Heart right ventricle (tissue), 16 donors: ENCODE data around the gene SMNDC1. TPM values are rescaled to one million over a fixed set of nuclear protein-coding genes. Genes with fewer than 3 reads are reported as not detected.

ENCODE experiments used
- ATAC-seq, 8 donors: fragments of 200-7000 bp; cut with Tn5 transposase; one replicate each; pipeline ENCODE4 v1.9.1; 2020; ENCODE audit warnings: mild to moderate bottlenecking in 8 of 8, moderate library complexity in 8 of 8, moderate number of reproducible peaks in 1 of 8
- DNase-seq, 2 donors: peaks; one replicate each; pipeline ENCODE4 v3.0.0-alpha.2; 2020
- H3K27ac ChIP-seq, 10 donors: fragments of 200-600 bp; sonication (generic) in 2 of 10; one replicate each; pipeline versions ENCODE4 v1.5.0 to v1.8.0; 2020 to 2022; ENCODE audit warnings: mild to moderate bottlenecking in 3 of 10
- H3K27me3 ChIP-seq, 7 donors: fragments of 200-600 bp; one replicate each; pipeline ENCODE4 v1.8.0; 2021 to 2022; ENCODE audit warnings: mild to moderate bottlenecking in 2 of 7
- H3K36me3 ChIP-seq, 9 donors: fragments of 200-600 bp; sonication (generic) in 1 of 9; one replicate each; pipeline versions ENCODE4 v1.5.0 to v1.8.0; 2020 to 2022; ENCODE audit warnings: mild to moderate bottlenecking in 2 of 9
- H3K4me1 ChIP-seq, 9 donors: fragments of 200-600 bp; sonication (generic) in 1 of 9; one replicate each; pipeline versions ENCODE4 v1.5.0 to v1.8.0; 2020 to 2022; ENCODE audit warnings: mild to moderate bottlenecking in 4 of 9
- H3K4me3 ChIP-seq, 10 donors: fragments of 200-600 bp; sonication (generic) in 2 of 10; one replicate each; pipeline versions ENCODE4 v1.5.0 to v1.8.0; 2020 to 2022; ENCODE audit warnings: mild to moderate bottlenecking in 7 of 10, moderate library complexity in 2 of 10
- H3K9me3 ChIP-seq, 11 donors: fragments of 200-600 bp in 10 of 11; sonication (generic) in 2 of 11; one replicate each; pipeline versions ENCODE4 v1.5.0 to v1.8.0; 2013 to 2022; ENCODE audit warnings: mild to moderate bottlenecking in 2 of 11, control low read depth in 1 of 11, moderate library complexity in 1 of 11
- WGBS, 2 donors: extraction: QIAGEN DNeasy Blood & Tissue Kit; methylation state at CpG; one replicate each; pipeline ENCODE4 v1.1.7; 2013; ENCODE audit warnings: inconsistent platforms in 1 of 2; 5-methylcytosine and 5-hydroxymethylcytosine counted together
- intact Hi-C, 10 donors: fragments of 100-400 bp; cut with DNase I; formaldehyde crosslinking; loops; one replicate each; pipeline versions ENCODE4 v1.11.1 to v1.14.2; 2022
- polyA plus RNA-seq, 2 donors: library from polyadenylated mRNA; stranded (reverse); fragments of 200-250 nt; gene quantifications; one replicate each; pipeline ENCODE4 v1.2.3, GENCODE V29; 2013
- total RNA-seq, 10 donors: library from RNA; stranded (reverse); fragmentation: NEBNext Ultra II Directional in 3 of 10; extraction: Animal tissue kit (Norgen Biotek cat#: 25700) in 3 of 10; gene quantifications; one replicate each; pipeline versions ENCODE4 v1.2.1 to v1.2.4, GENCODE V29; 2021 to 2023
- TF ChIP-seq, protein P1 (sequence below), 9 donors: fragments of 200-600 bp; sonication (generic) in 2 of 9; IDR thresholded peaks; one replicate each; pipeline versions ENCODE4 v1.5.0 to v1.8.0; 2021 to 2022; ENCODE audit warnings: antibody characterized with exemption in 9 of 9, mild to moderate bottlenecking in 5 of 9, moderate library complexity in 1 of 9
- donor health status: Arrhythmogenic right ventricular cardiomyopathy.
- donor health status: ischemic (EF 13 %, LVEDD 7.1; RV severe dilation, severe dysfunction).
- donor health status: healthy with polysubstance abuse.
- donor health status: DM: no; HTN: yes; CAD: no.
- donor health status: DM: no; HTN: no; CAD: no.
- donor health status: ischemic (EF 25% LVEDD 6.9; RV normal size, moderate dysfunction).
- donor health status: ischemic (EF 25% LVEDD 5.7; RV mildly dilated, moderate dysfunction).
- donor health status: healthy.
- donor health status: DM: yes; HTN: yes; CAD: no.
- donor health status: Ischemic cardiomyopathy.
- donor health status: ischemic (EF 35%, LVEDD 5.7; RV mildly dilated, moderate dysfunction).
- donor health status: nonischemic (EF 11% LVEDD 7.7; RV severe dilation, severe dysfunction).
- donor health status: DM: yes; HTN: yes; CAD: no.
- donor health status: PGD.
- donor health status: ischemic (EF 29% LVEDD 5.4; RV normal size, mild dysfunction).
- donor health status: nonischemic (EF 23%, LVEDD 6.1; RV moderate dilation, normal function).

Gene SMNDC1
- total and polyA plus RNA-seq, 12 donors: 10.1 to 28.0 (median 20.7) TPM

DNA sequence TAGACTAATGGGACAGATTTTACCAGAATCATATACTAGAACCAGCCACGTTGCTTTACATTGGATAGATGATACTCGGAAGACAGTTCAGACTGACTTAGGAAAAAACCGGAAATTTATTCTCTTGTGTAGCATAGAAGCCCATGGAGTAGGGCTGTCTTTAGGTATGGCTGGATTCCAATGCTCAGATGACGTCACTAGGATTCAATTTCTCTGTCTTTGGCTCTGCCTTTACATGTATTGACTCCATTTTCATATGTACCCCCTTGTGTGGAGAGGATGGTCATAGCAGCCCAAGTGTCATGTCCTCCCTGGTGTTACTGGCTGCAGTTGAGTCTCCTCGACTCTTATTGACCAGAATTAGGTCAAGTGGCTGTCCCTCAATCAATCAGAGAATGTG lies 39.2 kb upstream of the SMNDC1 start:
- H3K4me3 ChIP-seq: no peak overlapping the region
- TF ChIP-seq, protein P1, sequence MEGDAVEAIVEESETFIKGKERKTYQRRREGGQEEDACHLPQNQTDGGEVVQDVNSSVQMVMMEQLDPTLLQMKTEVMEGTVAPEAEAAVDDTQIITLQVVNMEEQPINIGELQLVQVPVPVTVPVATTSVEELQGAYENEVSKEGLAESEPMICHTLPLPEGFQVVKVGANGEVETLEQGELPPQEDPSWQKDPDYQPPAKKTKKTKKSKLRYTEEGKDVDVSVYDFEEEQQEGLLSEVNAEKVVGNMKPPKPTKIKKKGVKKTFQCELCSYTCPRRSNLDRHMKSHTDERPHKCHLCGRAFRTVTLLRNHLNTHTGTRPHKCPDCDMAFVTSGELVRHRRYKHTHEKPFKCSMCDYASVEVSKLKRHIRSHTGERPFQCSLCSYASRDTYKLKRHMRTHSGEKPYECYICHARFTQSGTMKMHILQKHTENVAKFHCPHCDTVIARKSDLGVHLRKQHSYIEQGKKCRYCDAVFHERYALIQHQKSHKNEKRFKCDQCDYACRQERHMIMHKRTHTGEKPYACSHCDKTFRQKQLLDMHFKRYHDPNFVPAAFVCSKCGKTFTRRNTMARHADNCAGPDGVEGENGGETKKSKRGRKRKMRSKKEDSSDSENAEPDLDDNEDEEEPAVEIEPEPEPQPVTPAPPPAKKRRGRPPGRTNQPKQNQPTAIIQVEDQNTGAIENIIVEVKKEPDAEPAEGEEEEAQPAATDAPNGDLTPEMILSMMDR (IDR thresholded peaks at IDR 0.05): no peak
- ATAC-seq: no peak
- H3K27ac ChIP-seq: no peak overlapping the region
- H3K36me3 ChIP-seq: no peaks in the 10 kb centered on the region
- 86 to 88% methylated on average over 5 of the region's 5 CpGs for WGBS, 2 donors
- intact Hi-C loops: no loop called here
- no peaks in the 10 kb centered on the region for H3K9me3 ChIP-seq
- peaks cover 0 to 8% (median 0%) of the 10 kb centered on the region in 7 donors for H3K27me3 ChIP-seq
- no peaks in the 10 kb centered on the region for H3K4me1 ChIP-seq
- DNase-seq: no peak

DNA sequence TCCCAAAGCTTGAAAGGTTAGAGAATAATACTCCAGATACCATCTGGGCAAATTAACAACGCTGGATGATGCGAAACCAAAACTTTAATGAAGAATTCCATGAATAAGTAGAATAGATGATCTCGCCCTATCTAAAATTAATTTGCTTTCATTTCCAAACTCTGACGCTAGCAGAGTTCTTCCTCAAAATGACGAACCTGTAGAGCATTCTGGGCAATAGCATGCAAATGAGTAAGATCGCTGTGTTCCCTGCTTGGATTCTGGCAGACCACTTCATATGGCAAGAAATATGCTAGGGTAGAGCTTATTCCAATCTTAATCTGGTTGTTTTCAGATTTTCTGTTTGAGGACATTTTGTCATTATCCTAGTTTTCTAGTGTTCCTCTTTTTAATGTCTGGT lies 36.1 kb upstream of the SMNDC1 start:
- Histone ChIP-seq H3K4me3 (no peak overlapping the region), H3K27me3 (peaks cover 0 to 8% (median 0%) of the 10 kb centered on the region in 7 donors), H3K36me3 (no peaks in the 10 kb centered on the region), H3K27ac (no peak overlapping the region), H3K9me3 (no peaks in the 10 kb centered on the region), H3K4me1 (peaks cover 0 to 7% (median 2%) of the 10 kb centered on the region in 9 donors)
- TF ChIP-seq, protein P1 (IDR thresholded peaks at IDR 0.05): no peak
- no peak for DNase-seq
- intact Hi-C loops: no loop called here
- no peak for ATAC-seq
- 89 to 92% methylated on average over 6 of the region's 6 CpGs for WGBS, 2 donors

DNA sequence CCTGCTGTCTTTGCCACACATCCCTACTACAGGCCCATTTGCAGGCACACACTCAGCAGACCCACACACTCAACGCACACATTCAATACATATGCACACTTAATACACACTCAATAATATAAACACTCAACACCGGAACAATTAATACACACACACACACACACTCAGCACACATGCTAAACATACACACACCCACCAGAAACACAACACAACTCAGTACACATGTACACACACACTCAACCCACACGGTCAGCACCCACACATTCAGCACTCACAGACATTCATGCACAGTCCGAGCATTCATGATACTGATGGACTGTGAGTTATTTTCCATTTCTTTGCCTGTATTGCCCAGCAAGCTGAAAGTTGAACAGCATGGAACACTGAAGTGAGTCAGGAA lies 35.4 kb upstream of the SMNDC1 start:
- no peak for ATAC-seq

DNA sequence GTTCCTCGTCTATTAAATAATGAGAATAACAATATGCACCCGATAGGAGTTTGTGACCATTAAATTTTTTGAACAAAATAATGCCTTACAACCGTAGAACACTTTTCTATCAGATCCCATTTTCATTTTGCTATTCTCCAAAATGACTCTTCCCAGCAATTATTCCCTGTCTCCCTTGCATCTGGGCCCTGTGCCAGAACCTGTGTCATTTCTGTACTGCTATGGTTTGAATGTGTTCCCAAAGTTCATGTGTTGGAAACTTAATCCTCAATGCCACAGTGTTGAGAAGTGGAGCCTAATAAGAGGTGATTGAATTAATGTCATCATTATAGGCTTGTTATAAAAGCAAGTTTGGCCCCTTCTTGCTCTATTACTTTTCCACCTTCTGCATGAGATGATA lies 33.2 kb upstream of the SMNDC1 start:
- 86 to 90% methylated on average over 3 of the region's 3 CpGs for WGBS, 2 donors
- TF ChIP-seq, protein P1 (IDR thresholded peaks at IDR 0.05): no peak
- Histone ChIP-seq H3K27me3 (peaks cover 0 to 4% (median 0%) of the 10 kb centered on the region in 7 donors), H3K4me3 (no peak overlapping the region), H3K9me3 (no peaks in the 10 kb centered on the region), H3K4me1 (peaks cover 0 to 13% (median 5%) of the 10 kb centered on the region in 9 donors), H3K27ac (no peak overlapping the region), H3K36me3 (no peaks in the 10 kb centered on the region)
- DNase-seq: no peak
- intact Hi-C loops: no loop called here
- ATAC-seq: no peak

More for the DNA sequence above, 35.4 kb upstream of the SMNDC1 start:
- Histone ChIP-seq H3K4me3 (no peak overlapping the region), H3K9me3 (no peaks in the 10 kb centered on the region), H3K4me1 (peaks cover 0 to 13% (median 5%) of the 10 kb centered on the region in 9 donors), H3K36me3 (no peaks in the 10 kb centered on the region), H3K27ac (no peak overlapping the region), H3K27me3 (peaks cover 0 to 8% (median 0%) of the 10 kb centered on the region in 7 donors)
- DNase-seq: no peak
- 94 to 97% methylated on average over 4 of the region's 4 CpGs for WGBS, 2 donors
- TF ChIP-seq, protein P1 (IDR thresholded peaks at IDR 0.05): no peak
- intact Hi-C loops: no loop called here
